Nucleus accumbens (tissue), 56 donors: ENCODE data around the gene ANKRD11.
"Not testable (repeated sequence)": the region's sequence is repeated elsewhere in the genome, so short reads cannot be mapped to it uniquely, and the experiment has no call there.

Experiments
- DNase-seq, 56 donors: peaks; one replicate each; lab custom pipeline; 2025; lab: John Stamatoyannopoulos, UW

The ANKRD11 gene

DNA sequence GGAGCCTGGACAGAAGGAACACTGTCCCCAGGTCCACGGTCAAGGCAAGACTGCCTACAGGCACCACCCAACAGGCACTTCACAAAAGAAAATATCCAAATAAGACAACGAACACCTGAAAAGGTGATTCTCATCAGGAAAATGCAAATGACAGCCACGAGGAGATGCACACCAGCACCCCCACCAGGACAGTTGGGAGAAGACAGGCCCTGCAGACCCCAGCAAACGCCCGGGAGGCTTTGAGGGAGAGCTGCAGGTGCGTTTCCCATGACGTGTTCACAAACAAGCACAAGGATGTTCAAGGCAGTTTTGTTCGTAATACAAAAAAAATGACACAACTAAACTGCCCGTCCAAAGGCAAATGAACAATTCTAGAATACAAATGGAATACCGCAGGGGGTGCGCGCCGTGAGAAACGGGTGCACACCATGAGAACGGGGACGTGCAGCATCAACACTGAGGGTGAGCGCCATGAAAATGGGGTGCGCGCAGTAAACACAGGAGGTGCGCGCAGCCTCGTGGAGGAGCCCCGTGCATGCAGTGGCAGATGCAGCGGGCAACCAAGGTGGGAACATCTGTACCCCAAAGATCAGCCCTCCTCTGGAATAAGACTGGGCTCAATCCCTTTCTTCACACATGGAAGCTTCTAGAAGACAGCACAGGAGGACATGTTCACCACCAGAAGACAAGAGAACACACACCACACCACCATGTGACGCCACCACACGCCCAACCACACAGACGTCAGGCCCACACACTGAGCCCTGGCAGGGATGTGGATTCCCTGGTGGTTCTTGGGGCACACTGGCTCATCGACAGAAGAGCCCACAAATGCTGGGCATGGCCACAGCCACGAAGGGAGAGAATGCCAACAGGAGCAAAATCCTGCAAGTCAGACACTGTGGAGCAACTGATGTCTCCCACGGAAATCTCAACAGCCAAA, 181.7 kb downstream of the ANKRD11 start:
- DNase-seq = no peak

- DNase-seq = no peak
Measured at GRCh38 chr16:89307421-89307805, 182.9 kb downstream of the ANKRD11 start.

DNA sequence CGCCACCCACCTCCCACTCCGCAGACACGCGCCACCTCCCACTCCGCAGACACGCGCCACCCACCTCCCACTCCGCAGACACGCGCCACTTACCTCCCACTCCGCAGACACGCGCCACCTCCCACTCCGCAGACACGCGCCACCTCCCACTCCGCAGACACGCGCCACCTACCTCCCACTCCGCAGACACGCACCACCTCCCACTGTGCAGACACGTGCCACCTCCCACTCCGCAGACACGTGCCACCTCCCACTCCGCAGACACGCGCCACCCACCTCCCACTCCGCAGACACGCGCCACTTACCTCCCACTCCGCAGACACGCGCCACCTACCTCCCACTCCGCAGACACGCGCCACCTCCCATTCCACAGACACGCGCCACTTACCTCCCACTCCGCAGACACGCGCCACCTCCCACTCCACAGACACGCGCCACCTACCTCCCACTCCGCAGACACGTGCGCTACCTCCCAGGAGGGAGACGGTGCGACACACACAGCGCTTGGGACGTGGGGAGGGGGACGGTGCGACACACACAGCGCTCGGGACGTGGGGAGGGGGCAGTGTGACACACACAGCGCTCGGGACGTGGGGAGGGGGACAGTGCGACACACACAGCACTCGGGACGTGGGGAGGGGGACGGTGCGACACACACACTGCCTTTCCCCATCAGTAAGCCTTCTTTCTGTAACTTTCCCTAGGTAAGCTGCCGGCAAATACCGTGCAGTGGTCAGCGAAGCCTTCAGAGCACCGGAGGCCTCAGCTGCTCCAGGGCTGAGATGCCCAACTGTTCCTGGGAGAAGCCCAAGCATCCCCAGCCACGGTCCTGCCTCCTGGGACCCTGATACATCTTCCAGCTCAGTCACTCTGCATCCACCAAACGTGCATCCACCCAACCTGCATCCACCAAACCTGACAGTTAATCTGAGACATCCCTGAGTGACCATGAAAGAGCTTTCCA, 183.6 kb downstream of the ANKRD11 start:
- DNase-seq = not testable (repeated sequence)

- DNase-seq = no peak
Measured at GRCh38 chr16:89304941-89305705, 185.2 kb downstream of the ANKRD11 start.

GRCh38 chr16:89304181-89304851, 186.0 kb downstream of the ANKRD11 start:
- no peak for DNase-seq

DNA sequence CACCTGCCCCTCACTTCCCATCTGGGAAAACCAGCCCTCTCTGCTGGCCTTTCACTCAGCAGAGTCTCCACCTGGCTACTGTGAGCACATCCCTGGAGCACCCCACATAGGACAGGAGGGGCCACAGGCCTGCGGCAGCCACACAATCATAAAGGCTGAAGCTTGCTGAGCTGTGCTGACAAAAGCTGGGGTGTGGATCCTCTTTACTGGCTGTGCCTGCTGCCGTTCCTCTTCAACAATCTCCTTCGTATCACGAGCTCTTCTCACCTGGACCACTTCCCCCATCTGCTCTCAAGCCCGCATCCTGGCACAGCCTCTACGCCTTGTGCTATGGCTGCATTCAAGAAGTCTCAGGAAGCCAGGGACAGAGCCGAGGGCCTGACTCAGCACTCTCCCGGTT, 186.7 kb downstream of the ANKRD11 start:
- DNase-seq = no peak

- no peak for DNase-seq
Measured at GRCh38 chr16:89300976-89301360, 189.4 kb downstream of the ANKRD11 start.

DNA sequence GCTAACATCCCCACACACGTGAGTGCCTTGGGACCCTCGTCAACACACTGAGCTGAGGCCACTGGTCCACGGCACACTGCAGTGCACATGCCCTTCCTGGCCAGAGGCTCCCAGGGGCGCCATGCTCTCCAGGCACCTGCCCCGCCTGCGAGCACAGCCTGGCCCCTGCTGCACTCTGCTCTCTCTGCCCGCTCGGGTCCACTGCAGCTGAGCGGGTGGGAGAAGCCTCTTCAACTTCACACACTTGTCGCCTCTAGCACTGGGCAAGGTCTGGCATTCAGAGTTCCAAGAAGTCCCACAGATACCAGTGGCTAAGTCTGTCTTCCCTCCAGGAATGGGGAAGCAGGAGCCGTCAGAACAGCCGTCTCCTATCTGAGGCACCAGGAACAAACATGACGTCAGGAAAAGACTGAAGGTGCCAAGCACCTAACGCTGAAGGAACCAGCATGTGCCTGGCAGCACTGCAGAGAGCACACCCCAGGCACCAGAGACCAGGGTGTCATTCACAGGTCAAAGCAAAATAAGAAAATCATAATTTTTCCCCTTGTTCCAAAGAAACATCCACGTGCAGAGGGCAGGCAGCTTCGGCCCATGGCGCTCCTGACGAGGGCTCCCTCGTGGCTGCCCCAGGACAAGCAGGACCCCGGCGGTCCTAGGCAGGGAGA, 189.9 kb downstream of the ANKRD11 start:
- no peak for DNase-seq

DNA sequence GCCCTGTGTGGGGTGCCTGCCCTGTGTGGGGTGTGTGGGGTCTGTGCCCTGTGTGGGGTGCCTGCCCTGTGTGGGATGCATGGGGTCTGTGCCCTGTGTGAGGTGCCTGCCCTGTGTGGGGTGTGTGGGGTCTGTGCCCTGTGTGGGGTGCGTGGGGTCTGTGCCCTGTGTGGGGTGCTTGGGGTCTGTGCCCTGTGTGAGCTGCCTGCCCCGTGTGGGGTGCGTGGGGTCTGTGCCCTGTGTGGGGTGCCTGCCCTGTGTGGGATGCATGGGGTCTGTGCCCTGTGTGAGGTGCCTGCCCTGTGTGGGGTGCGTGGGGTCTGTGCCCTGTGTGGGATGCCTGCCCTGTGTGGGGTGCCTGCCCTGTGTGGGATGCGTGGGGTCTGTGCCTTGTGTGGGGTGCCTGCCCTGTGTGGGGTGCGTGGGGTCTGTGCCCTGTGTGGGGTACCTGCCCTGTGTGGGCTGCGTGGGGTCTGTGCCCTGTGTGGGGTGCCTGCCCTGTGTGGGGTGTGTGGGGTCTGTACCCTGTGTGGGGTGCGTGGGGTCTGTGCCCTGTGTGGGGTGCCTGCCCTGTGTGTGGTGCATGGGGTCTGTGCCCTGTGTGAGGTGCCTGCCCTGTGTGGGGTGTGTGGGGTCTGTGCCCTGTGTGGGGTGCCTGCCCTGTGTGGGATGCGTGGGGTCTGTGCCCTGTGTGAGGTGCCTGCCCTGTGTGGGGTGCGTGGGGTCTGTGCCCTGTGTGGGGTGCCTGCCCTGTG, 190.8 kb downstream of the ANKRD11 start:
- DNase-seq = not testable (repeated sequence)

- DNase-seq = no peak
Measured at GRCh38 chr16:89298623-89299225, 191.6 kb downstream of the ANKRD11 start.

- no peak for DNase-seq
Measured at GRCh38 chr16:89297910-89298545, 192.3 kb downstream of the ANKRD11 start.

DNA sequence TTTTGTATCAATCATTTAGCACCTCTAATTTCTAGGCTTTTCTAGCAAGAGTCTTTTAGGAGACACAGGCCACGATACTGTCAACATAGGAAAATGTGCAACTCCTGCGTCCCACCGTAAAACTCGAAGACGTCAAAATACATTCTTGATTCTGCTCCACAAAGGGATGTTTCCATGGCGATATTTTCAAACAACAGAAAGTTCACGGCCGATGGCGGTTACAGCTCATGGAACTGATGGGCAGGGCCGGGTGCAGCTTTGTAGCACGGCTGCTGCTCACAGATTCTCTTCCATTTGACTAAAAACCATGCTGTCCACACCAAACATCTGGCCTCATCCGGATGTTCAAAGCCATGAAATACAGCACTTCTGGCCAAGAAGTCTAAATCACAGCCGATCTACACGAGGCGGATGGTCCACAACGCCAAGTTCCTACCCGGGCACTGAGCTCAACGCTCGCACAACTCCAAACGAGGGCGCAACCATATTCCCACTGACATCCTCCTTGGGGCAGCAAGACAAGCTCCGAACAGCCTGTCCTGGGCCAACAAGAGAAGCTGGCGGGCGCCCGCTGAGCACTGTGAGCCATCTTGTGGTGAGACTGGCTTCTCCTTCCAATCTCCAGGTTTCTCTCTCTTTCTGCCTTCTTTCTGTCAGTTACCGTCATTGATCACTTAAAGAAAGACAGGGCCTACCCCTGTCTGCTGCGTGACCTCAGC, 193.0 kb downstream of the ANKRD11 start:
- DNase-seq = peak in 2 of 56 donors; percentile 15 to 17

- DNase-seq = no peak
Measured at GRCh38 chr16:89295915-89296314, 194.4 kb downstream of the ANKRD11 start.

- DNase-seq = no peak
Measured at GRCh38 chr16:89295071-89295900, 195.1 kb downstream of the ANKRD11 start.

DNA sequence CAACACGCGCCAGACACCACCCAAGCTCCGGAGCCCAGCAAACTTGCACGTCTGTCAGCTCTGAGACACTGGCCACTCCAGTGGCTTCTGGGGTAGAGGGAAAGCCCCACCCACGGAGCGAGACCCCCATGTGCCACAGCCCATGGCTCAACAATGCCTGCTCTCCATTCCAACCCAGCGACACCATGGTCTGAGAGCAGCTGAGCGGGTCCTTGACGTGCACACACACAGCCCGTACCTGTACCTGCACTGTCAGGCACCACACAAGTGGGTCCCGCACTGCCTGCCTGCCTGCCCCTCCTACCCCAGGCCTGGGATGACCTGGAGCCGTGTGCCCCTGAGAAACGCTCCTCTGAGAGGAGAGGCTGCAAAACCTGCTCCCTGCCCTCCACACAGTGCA, 195.9 kb downstream of the ANKRD11 start:
- no peak for DNase-seq
